ENCODE measurements around the gene PTPRN2.
"Not testable (repeated sequence)": the region's sequence is repeated elsewhere in the genome, so short reads cannot be mapped to it uniquely, and the experiment has no call there.

Gene PTPRN2

GRCh38 chr7:157849341-157849596 lies 738.4 kb downstream of the PTPRN2 start:
- no peak for TF ChIP-seq CTCF (IDR thresholded peaks at IDR 0.05; ENCODE audit: low read depth, low read length)
- H3K4me3 ChIP-seq (ENCODE audit: low read depth, low read length): no peak overlapping the region

GRCh38 chr7:157848508-157849340 lies 738.9 kb downstream of the PTPRN2 start:
- TF ChIP-seq CTCF (IDR thresholded peaks at IDR 0.05; ENCODE audit: low read depth, low read length): no peak
- H3K4me3 ChIP-seq (ENCODE audit: low read depth, low read length): no peak overlapping the region

GRCh38 chr7:157847756-157848487 lies 739.7 kb downstream of the PTPRN2 start:
- not testable (repeated sequence) for H3K4me3 ChIP-seq (ENCODE audit: low read depth, low read length)

- H3K4me3 ChIP-seq (ENCODE audit: low read depth, low read length): not testable (repeated sequence)
Measured at GRCh38 chr7:157846746-157847145, 740.9 kb downstream of the PTPRN2 start.

- TF ChIP-seq CTCF (IDR thresholded peaks at IDR 0.05; ENCODE audit: low read depth, low read length): no peak
- H3K4me3 ChIP-seq (ENCODE audit: low read depth, low read length): no peak overlapping the region
Measured at GRCh38 chr7:157846271-157846670, 741.4 kb downstream of the PTPRN2 start.

- no peak overlapping the region for H3K4me3 ChIP-seq (ENCODE audit: low read depth, low read length)
- no peak for TF ChIP-seq CTCF (IDR thresholded peaks at IDR 0.05; ENCODE audit: low read depth, low read length)
Measured at GRCh38 chr7:157845203-157845835, 742.3 kb downstream of the PTPRN2 start.

- no peak for TF ChIP-seq CTCF (IDR thresholded peaks at IDR 0.05; ENCODE audit: low read depth, low read length)
- H3K4me3 ChIP-seq (ENCODE audit: low read depth, low read length): no peak overlapping the region
Measured at GRCh38 chr7:157844611-157845010, 743.0 kb downstream of the PTPRN2 start.

GRCh38 chr7:157844141-157844540 lies 743.5 kb downstream of the PTPRN2 start:
- H3K4me3 ChIP-seq (ENCODE audit: low read depth, low read length): no peak overlapping the region
- TF ChIP-seq CTCF (IDR thresholded peaks at IDR 0.05; ENCODE audit: low read depth, low read length): no peak

All from WI38 (cell line).